CD8-positive, alpha-beta memory T cell (primary cell): ENCODE measurements around the gene PCK2. TPM values are rescaled to one million over a fixed set of nuclear protein-coding genes. Genes with fewer than 3 reads are reported as not detected.
A peak's percentile ranks its signal among the peaks of the same experiment; 100 is the strongest.

Experiments
- CTCF ChIA-PET: fragments of 350-600 bp; sonication (Branson Sonifier 250); formaldehyde crosslinking; loops from one replicate; lab custom pipeline; 2021; ENCODE audit warnings: antibody characterized with exemption; lab: Charles Lee
- POLR2A ChIA-PET: fragments of 350-600 bp; sonication (Branson Sonifier 250); formaldehyde crosslinking; loops from one replicate; lab custom pipeline; 2021; ENCODE audit warnings: antibody characterized with exemption; lab: Charles Lee
- DNase-seq, 5 donors: peaks; one replicate each; pipeline versions ENCODE4 v3.0.0 to v3.0.0-alpha.2; 2020 to 2022; ENCODE audit warnings: mixed read lengths in 1 of 5
- H3K27ac ChIP-seq: one replicate; pipeline ENCODE4 v1.7.0; 2013; ENCODE audit warnings: low read depth, mild to moderate bottlenecking, low read length, moderate library complexity
- H3K27me3 ChIP-seq: 2 replicates; pipeline ENCODE4 v1.7.0; 2013; ENCODE audit warnings: low read length, mild to moderate bottlenecking; ENCODE audit not compliant: insufficient read depth, poor library complexity, severe bottlenecking
- H3K36me3 ChIP-seq: 2 replicates; pipeline ENCODE4 v1.7.0; 2013; ENCODE audit warnings: mild to moderate bottlenecking, low read length, moderate library complexity; ENCODE audit not compliant: insufficient read depth
- H3K4me1 ChIP-seq: 2 replicates; pipeline ENCODE4 v1.7.0; 2013; ENCODE audit warnings: mild to moderate bottlenecking, low read length, moderate library complexity; ENCODE audit not compliant: insufficient read depth
- H3K4me3 ChIP-seq: 2 replicates; pipeline ENCODE4 v1.7.0; 2013; ENCODE audit warnings: mild to moderate bottlenecking, low read length
- H3K9me3 ChIP-seq: 2 replicates; pipeline ENCODE4 v1.7.0; 2013; ENCODE audit warnings: mild to moderate bottlenecking, low read length
- H3K27ac Mint-ChIP-seq, 8 donors: one replicate each; pipeline ENCODE4 v1.8.0; 2020 to 2021; ENCODE audit warnings: mixed read lengths in 8 of 8, mild to moderate bottlenecking in 6 of 8, inconsistent platforms in 3 of 8, moderate library complexity in 3 of 8
- H3K27me3 Mint-ChIP-seq, 2 donors: one replicate each; pipeline ENCODE4 v1.8.0; 2020 to 2021; ENCODE audit warnings: mixed read lengths in 2 of 2, mild to moderate bottlenecking in 1 of 2, moderate library complexity in 1 of 2
- H3K36me3 Mint-ChIP-seq, 3 donors: one replicate each; pipeline ENCODE4 v1.8.0; 2020 to 2021; ENCODE audit warnings: mixed read lengths in 3 of 3, inconsistent platforms in 1 of 3, mild to moderate bottlenecking in 1 of 3
- H3K4me1 Mint-ChIP-seq, 3 donors: one replicate each; pipeline ENCODE4 v1.8.0; 2020 to 2021; ENCODE audit warnings: mixed read lengths in 3 of 3, inconsistent platforms in 1 of 3, mild to moderate bottlenecking in 1 of 3
- H3K4me3 Mint-ChIP-seq, 7 donors: one replicate each; pipeline ENCODE4 v1.8.0; 2020 to 2021; ENCODE audit warnings: mixed read lengths in 7 of 7, mild to moderate bottlenecking in 6 of 7, moderate library complexity in 4 of 7, inconsistent platforms in 2 of 7
- H3K9me3 Mint-ChIP-seq, 5 donors: one replicate each; pipeline ENCODE4 v1.8.0; 2020 to 2022; ENCODE audit warnings: mixed read lengths in 5 of 5, mild to moderate bottlenecking in 3 of 5, moderate library complexity in 2 of 5, inconsistent platforms in 1 of 5
- polyA plus RNA-seq: library from polyadenylated mRNA; unstranded; fragments of 300-500 nt; fragmentation: Illumina TruSeq; gene quantifications from one replicate; pipeline ENCODE4 v1.2.3, GENCODE V29; 2021
- total RNA-seq, 2 experiments: library from RNA; stranded (reverse); gene quantifications; one replicate each; pipeline ENCODE4 v1.2.3, GENCODE V29; 2021

PCK2 gene
- total and polyA plus RNA-seq, 3 experiments from 2014 or later: 16.9 to 88.3 (median 79.6) TPM

GRCh38 chr14:24063263-24063836 lies 30.8 kb upstream of the PCK2 start:
- H3K27me3 ChIP-seq: no peaks in the 10 kb centered on the region
- no peak overlapping the region for H3K4me3 Mint-ChIP-seq

GRCh38 chr14:24064091-24064795 lies 29.9 kb upstream of the PCK2 start:
- no peak for DNase-seq
- Mint-ChIP-seq H3K27me3 (peaks cover 0 to 5% of the 10 kb centered on the region in 2 donors), H3K9me3 (no peaks in the 10 kb centered on the region), H3K4me3 (no peak overlapping the region), H3K36me3 (no peaks in the 10 kb centered on the region), H3K27ac (peak overlapping the region in 1 of 8 donors; percentile 29), H3K4me1 (no peaks in the 10 kb centered on the region)
- Histone ChIP-seq H3K4me3 (no peak overlapping the region), H3K27me3 (no peaks in the 10 kb centered on the region), H3K9me3 (no peaks in the 10 kb centered on the region), H3K27ac (no peak overlapping the region), H3K4me1 (no peaks in the 10 kb centered on the region), H3K36me3 (no peaks in the 10 kb centered on the region)
- POLR2A ChIA-PET: no interaction called here
- CTCF ChIA-PET: interaction anchor here (1.0 to 2.2 kb wide), 2 partner anchors 26 to 44 kb away, joined by 3 to 7 read pairs; no protein-coding TSS in a partner anchor

More at GRCh38 chr14:24063263-24063836, 30.8 kb upstream of the PCK2 start:
- POLR2A ChIA-PET: no interaction called here
- CTCF ChIA-PET: interaction anchor here (0.7 to 2.2 kb wide), 2 partner anchors 25 to 27 kb away, joined by 3 to 7 read pairs; no protein-coding TSS in a partner anchor
- Histone ChIP-seq H3K36me3 (no peaks in the 10 kb centered on the region), H3K4me1 (no peaks in the 10 kb centered on the region), H3K9me3 (no peaks in the 10 kb centered on the region), H3K4me3 (no peak overlapping the region), H3K27ac (no peak overlapping the region)
- H3K36me3 Mint-ChIP-seq: no peaks in the 10 kb centered on the region
- no peak for DNase-seq
- no peaks in the 10 kb centered on the region for H3K9me3 Mint-ChIP-seq
- no peak overlapping the region for H3K27ac Mint-ChIP-seq
- H3K27me3 Mint-ChIP-seq: peaks cover 0 to 5% of the 10 kb centered on the region in 2 donors
- peaks cover 0 to 1% (median 0%) of the 10 kb centered on the region in 3 donors for H3K4me1 Mint-ChIP-seq

- no peaks in the 10 kb centered on the region for H3K36me3 Mint-ChIP-seq
- Histone ChIP-seq H3K27ac (no peak overlapping the region), H3K36me3 (no peaks in the 10 kb centered on the region), H3K27me3 (no peaks in the 10 kb centered on the region), H3K4me1 (no peaks in the 10 kb centered on the region), H3K4me3 (no peak overlapping the region), H3K9me3 (no peaks in the 10 kb centered on the region)
- POLR2A ChIA-PET: no interaction called here
- no peaks in the 10 kb centered on the region for H3K4me1 Mint-ChIP-seq
- peaks cover 4 to 5% of the 10 kb centered on the region in 2 donors for H3K27me3 Mint-ChIP-seq
- DNase-seq: no peak
- H3K9me3 Mint-ChIP-seq: no peaks in the 10 kb centered on the region
- CTCF ChIA-PET: interaction anchor here (1.0 to 2.2 kb wide), 3 partner anchors 16 to 43 kb away, joined by 3 to 7 read pairs (median 3); no protein-coding TSS in a partner anchor
- H3K27ac Mint-ChIP-seq: no peak overlapping the region
- H3K4me3 Mint-ChIP-seq: no peak overlapping the region
Observed at GRCh38 chr14:24064856-24065255, 29.3 kb upstream of the PCK2 start.

GRCh38 chr14:24065408-24065807 lies 28.7 kb upstream of the PCK2 start:
- H3K4me1 Mint-ChIP-seq: no peaks in the 10 kb centered on the region
- no peak overlapping the region for H3K4me3 Mint-ChIP-seq
- no peaks in the 10 kb centered on the region for H3K9me3 Mint-ChIP-seq
- no peaks in the 10 kb centered on the region for H3K9me3 ChIP-seq
- H3K36me3 ChIP-seq: no peaks in the 10 kb centered on the region
- no peak overlapping the region for H3K27ac ChIP-seq
- H3K27ac Mint-ChIP-seq: no peak overlapping the region
- no peaks in the 10 kb centered on the region for H3K27me3 ChIP-seq
- H3K4me3 ChIP-seq: no peak overlapping the region
- POLR2A ChIA-PET: no interaction called here
- CTCF ChIA-PET: interaction anchor here (1.1 to 2.2 kb wide), 2 partner anchors 15 to 25 kb away, joined by 3 to 7 read pairs; no protein-coding TSS in a partner anchor
- no peak for DNase-seq
- H3K27me3 Mint-ChIP-seq: peaks cover 6 to 10% of the 10 kb centered on the region in 2 donors
- no peaks in the 10 kb centered on the region for H3K36me3 Mint-ChIP-seq
- no peaks in the 10 kb centered on the region for H3K4me1 ChIP-seq

- Mint-ChIP-seq H3K9me3 (no peaks in the 10 kb centered on the region), H3K4me1 (peaks cover 0 to 3% (median 3%) of the 10 kb centered on the region in 3 donors), H3K36me3 (no peaks in the 10 kb centered on the region), H3K4me3 (no peak overlapping the region), H3K27ac (no peak overlapping the region), H3K27me3 (peaks cover 8 to 18% of the 10 kb centered on the region in 2 donors)
- H3K27ac ChIP-seq: no peak overlapping the region
- no peaks in the 10 kb centered on the region for H3K36me3 ChIP-seq
- no peaks in the 10 kb centered on the region for H3K9me3 ChIP-seq
- no peak for DNase-seq
- ChIA-PET CTCF (interaction anchor here (1.0 to 2.0 kb wide), 2 partner anchors 24 to 40 kb away, joined by 3 to 4 read pairs; no protein-coding TSS in a partner anchor), POLR2A (no interaction called here)
- no peaks in the 10 kb centered on the region for H3K27me3 ChIP-seq
- no peak overlapping the region for H3K4me3 ChIP-seq
- H3K4me1 ChIP-seq: no peaks in the 10 kb centered on the region
Observed at GRCh38 chr14:24066496-24067132, 27.5 kb upstream of the PCK2 start.

- H3K27me3 ChIP-seq: no peaks in the 10 kb centered on the region
- Mint-ChIP-seq H3K27me3 (peaks cover 8 to 18% of the 10 kb centered on the region in 2 donors), H3K4me3 (no peak overlapping the region), H3K9me3 (no peaks in the 10 kb centered on the region), H3K27ac (no peak overlapping the region), H3K4me1 (peaks cover 0 to 3% (median 3%) of the 10 kb centered on the region in 3 donors), H3K36me3 (no peaks in the 10 kb centered on the region)
- no peaks in the 10 kb centered on the region for H3K36me3 ChIP-seq
- no peak overlapping the region for H3K27ac ChIP-seq
- no peak overlapping the region for H3K4me3 ChIP-seq
- no peaks in the 10 kb centered on the region for H3K9me3 ChIP-seq
- no peaks in the 10 kb centered on the region for H3K4me1 ChIP-seq
- CTCF ChIA-PET: interaction anchor here (1.0 to 2.0 kb wide), 2 partner anchors 23 to 40 kb away, joined by 3 to 4 read pairs; no protein-coding TSS in a partner anchor
- no peak for DNase-seq
- POLR2A ChIA-PET: no interaction called here
Observed at GRCh38 chr14:24067133-24068082, 26.7 kb upstream of the PCK2 start.

GRCh38 chr14:24068711-24069410 lies 25.2 kb upstream of the PCK2 start:
- Mint-ChIP-seq H3K27me3 (peaks cover 5 to 21% of the 10 kb centered on the region in 2 donors), H3K27ac (no peak overlapping the region), H3K4me3 (no peak overlapping the region), H3K4me1 (peaks cover 0 to 3% (median 3%) of the 10 kb centered on the region in 3 donors), H3K36me3 (no peaks in the 10 kb centered on the region), H3K9me3 (no peaks in the 10 kb centered on the region)
- H3K9me3 ChIP-seq: no peaks in the 10 kb centered on the region
- no peaks in the 10 kb centered on the region for H3K27me3 ChIP-seq
- CTCF ChIA-PET: interaction anchor here (0.9 to 1.1 kb wide), 2 partner anchors 10 to 24 kb away, joined by 3 read pairs; no protein-coding TSS in a partner anchor
- no peak overlapping the region for H3K27ac ChIP-seq
- no peak for DNase-seq
- no peaks in the 10 kb centered on the region for H3K4me1 ChIP-seq
- H3K4me3 ChIP-seq: no peak overlapping the region
- POLR2A ChIA-PET: interaction anchor here (0.7 kb wide), 2 partner anchors 12 to 21 kb away, joined by 3 read pairs; no protein-coding TSS in a partner anchor
- H3K36me3 ChIP-seq: no peaks in the 10 kb centered on the region
